COR-L47 (cell line): ENCODE results near the gene DRD1.
A peak's percentile ranks its signal among the peaks of the same experiment; 100 is the strongest.

Source experiments
- DNase-seq: peaks from one replicate; lab custom pipeline; 2025; lab: John Stamatoyannopoulos, UW

DRD1 gene

DNA sequence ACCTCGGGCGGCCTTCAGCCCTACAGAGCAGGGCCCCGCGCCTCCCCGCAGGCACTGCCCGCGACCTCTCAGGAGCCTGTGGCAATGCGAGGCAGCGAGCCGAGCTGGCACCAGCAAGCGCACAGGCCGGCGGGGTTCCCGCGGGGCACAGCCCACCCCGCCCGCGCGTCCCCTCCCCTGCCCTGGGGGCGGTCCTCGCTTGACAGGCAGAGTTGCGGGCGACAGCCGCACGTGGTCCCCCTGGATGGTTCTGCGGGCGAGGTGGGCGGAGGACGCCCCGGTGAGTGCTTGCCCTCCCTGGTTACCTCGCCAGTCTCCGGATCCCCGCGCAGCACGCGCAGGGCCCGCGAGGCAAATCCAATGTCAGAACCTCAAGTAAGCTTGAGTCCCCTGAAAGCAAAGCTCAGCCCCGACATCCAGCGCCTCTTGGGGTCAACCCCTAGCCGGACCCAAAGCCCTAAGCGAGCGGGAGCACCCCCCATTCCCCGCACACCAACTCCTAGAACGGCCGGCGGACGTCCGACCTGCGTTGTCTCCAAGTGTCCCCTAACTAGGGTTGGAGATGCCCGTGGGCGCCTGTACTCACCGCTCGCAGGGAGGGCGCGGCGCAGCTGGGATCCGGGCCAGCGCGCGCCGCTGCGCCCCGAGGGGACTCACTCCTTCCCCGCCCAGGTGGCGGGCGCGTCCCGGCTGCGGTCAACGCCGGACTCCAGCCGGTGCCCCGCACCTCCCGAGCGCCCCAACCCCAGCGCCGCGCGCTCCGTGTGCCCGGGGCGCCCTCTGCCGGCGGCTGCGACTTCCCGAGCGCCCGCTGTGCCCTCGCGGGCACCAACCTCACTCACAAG lies at the start of gene DRD1:
Gene DRD1, minus strand, starts transcription at position 123 of the 845 bp plus-strand sequence. CDS start 1,083 bp downstream, outside the sequence.
- peak; percentile 35 for DNase-seq

DNA sequence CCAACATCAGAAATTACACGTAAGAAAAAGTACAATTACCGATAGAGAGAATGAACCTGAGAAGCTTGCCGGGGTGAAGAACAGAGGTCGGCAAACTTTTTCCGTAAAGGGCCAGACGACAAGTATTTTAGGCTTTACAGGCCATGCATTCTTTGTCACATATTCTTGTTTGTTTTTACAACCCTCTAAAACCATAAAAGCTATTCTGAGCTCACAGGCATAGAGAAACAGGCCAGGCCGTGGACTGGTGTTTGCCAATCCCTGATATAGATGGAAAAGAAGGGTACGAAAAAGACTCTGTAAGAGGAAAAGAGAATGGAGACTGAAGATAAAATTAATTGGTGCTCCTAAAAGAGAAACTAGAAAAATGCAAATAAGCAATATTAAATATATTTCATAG lies 49.7 kb upstream of the DRD1 start:
- DNase-seq = no peak

DNA sequence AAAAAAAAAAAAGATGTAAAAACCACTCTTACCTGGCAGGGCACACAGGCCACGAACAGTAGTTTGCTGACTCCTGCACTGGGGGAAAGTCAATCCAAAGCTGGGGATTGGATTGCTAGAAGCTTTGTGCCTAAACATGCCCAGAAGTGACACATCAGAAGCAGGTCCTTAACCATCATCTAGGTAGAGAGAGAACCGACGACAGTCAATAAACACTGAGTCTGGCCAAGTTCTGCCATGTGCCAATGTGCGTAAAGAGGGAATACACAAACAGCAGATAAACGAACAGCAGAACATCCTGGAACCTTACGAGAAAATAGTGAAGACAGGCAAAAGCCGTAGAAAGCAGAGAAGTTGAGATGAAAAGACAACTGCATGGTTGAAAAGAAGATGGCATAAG lies 49.3 kb upstream of the DRD1 start:
- DNase-seq = no peak

DNA sequence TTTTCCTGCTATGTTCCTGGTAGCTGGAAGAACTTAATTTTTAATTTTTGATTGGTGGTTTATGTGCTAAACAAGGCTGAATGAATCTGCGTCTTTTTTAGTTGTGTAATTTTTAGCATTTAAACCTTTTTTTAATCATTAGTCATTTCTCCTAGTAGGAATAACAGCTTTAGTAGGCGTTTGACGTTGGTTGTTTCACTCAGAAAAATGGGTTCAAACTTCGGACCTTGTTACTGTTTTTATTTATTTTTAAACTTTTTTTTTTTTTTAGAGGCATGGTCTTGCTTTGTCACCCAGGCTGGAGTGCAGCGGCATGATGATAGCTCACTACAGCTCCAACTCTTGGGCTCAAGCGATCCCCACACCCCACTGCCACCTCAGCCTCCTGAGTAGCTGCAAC lies 47.2 kb upstream of the DRD1 start:
- DNase-seq = no peak

DNA sequence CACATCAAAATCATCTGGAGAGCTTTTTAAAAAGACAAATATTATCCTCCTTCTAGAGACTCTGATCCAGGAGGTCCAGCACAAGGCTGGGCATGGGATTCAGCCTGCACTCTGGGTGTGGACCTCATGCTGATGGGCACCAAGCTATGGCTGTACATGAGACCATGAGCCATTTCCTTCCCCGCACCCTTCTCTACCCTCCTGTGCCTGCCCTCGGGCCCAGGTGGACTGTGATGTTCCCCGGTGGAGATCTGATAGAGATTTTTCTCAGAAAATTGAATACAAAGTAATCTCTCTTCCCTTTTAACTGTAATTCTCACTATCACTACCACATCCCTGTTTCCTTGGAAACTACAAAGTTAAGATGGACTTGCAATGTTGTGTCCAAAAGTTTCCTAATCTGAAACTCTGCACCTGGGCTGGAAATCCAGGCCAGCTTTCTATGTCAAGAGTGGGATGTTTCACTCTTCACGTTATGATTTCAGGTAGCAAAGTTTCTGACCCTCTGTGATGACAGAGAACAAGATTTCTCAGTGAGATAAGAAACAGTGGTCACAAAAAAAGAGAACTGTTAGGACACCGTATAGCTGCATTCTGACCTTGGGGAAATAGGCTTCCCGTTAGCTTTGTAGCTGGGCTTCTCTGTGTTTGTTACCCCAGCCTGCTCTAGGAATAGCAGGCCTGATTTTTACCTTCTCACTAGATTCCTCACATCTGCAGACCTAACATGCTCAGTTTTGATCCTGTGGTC lies 45.9 kb upstream of the DRD1 start:
- no peak for DNase-seq

DNA sequence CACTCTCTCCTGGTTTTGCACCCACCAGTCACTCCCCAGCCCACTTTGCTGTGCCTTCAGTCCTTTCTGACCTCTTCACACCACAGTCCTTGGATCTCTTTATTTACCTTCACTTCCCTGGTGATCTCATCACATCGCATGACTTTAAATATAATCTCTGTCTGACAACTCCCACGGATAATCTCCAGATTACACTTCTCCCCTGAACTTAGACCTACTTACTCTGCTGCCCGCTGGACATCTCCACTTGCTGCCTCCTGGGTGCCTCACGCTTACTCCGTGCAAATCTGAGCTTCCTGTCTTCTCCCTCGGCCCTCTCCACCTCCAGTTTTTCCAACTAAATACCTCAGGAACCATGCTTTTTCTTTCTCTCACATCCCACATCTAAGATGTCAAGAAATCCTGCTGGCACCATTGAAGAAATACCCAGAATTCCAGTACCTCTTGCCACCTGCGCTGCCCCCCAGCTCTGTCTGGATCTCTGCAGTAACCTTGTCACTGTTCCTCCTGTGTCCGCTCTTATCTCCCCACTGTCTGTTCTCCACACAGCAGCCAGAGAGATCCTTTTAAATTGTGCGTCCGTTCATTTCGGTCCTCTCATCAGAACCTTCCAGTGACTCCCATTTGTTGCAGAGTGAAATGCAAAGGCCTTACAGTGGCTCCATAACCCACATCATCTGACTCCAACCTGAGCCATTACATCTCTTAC lies 43.7 kb upstream of the DRD1 start:
- no peak for DNase-seq

DNA sequence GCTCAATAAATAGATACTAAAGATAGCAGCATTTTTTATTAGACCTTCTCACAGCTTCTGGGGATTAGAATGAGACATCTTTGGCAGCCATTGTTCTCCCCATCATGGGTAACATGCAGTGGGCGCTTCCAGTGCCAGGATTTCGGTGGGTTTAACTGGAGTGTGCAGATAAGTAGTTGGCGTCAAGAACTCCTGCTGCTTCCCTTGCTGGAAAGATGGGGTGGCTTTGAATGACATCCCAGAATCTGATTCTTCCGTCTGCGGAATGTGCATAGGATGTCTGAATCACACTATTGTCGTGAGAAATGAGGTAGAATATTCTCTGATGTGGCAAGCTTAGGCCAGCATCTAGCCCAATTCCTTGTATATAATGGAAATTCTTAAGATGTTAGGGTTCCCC lies 41.6 kb upstream of the DRD1 start:
- no peak for DNase-seq

DNA sequence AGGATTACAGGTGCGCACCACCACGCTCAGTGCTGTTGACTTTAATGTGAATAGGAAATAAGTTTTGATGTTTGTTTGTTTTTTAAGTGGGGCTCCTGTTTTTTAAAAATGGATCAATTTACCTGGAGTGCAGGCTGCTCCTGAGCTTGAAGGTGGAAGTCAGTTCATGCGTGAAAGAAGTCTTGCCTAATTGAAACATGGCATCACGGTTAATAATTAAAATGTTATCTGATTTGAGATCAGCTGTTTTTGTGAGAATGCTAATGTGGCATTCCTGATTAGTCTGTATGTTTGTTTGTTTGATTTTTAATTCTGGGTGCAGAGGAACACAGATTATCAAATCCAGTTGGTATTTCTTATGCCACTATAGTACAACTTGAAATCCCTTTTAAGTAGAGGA lies 40.8 kb upstream of the DRD1 start:
- no peak for DNase-seq

DNA sequence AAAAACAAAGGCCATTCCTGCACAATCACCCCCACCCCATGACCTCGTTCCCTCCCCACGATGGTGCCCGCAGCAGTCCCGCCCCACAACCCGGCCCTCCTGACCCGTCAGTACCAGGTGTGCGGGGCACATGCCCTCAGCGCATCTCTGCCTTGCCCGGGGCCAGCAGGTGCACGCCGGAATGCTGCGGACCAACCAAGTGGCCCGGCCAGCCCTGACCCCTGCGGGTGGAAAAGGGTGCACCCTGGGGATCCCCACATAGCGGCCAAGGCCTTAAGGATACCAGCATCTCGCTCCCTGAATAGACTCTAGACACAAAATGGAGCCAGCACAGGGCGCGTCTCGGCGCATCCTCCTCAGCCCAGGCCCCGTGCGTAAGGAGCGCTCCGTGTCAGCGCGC lies 40.3 kb upstream of the DRD1 start:
- no peak for DNase-seq

DNA sequence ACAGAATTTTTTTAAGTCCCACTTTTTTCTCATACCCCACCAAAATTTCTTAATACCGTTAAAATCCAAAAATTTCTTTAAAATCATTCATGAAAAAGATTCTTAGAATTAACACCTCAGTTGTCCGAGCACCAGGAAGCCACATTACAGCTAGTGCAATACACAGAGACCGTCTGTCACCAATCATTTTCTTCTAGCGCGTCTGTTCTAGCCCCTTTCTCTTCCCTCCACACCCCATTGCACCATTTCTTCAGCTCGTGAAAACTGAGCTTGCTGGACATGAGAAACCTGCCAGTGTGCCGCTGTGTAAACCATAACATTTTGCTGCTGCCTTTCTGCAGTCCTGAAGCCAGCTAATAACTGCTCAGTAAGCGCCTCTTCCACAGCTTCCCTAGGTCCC lies 39.4 kb upstream of the DRD1 start:
- no peak for DNase-seq

DNA sequence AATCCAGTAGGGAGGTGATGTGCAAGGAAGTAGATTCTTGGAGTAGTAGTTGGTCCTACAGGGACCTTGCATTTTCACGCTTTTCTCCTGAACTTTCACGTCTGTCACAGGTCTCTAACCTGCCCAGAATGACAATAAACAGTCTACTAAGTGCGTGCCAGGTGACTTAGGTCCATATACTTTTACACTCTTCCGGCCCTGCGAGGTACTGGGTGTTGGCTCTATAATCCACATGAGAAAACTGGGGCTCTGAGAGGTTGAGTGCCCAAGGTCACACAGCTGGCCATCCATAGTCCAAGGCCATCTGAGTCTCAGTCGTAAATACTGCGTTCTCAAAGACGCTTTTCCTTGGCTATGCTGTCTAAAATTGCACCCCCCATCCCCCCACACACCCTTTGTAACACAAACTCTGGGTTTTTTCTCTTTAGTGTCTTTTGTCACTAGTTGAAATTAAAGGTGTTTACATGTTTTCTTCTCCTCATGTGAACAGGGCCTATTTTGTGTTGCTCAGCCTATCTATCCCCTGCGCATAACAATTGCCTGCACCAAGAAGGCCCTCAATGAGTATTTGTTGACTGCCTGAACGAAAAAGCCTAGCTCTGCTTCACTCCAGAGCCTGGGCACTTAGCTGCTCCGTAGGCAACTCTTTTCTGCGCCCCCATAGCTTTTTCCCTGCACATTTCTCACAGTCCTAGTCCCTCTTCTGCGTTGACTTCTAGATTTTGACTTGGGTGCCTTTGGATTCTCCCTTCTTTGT lies 35.3 kb upstream of the DRD1 start:
- no peak for DNase-seq

DNA sequence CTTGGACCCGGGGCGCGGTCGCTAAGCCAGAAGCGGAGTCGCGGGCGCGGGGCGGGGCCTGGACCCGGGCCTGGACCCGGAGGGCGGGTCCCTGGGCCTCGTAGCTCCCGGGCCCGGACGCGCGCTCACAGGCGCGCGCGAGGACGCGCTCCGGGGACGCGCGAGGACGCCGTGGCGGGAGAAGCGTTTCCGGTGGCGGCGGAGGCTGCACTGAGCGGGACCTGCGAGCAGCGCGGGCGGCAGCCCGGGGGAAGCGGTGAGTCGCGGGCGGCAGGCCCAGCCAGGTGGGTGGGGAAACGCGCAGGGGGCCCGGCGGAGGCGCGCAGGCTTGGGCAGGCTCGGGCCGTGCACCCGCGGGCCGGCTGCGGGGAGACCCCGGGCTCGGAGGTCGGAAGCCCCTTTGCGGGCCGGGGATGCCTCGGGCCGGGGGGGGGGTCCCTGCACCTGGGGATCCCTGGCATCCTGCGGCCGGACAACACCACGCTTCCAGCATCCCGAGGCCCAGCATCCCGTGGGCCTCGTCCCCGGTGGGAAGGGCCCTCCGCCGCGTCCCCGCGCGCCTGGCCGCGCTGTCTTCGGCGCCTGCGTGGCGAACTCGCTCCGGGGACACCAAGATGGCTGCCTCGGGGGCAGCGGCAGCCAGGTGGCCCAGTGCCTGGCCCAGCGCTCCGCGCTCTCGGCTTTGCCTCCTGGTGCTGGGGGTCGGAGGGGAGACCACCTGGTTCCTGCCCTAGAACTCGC lies 34.6 kb upstream of the DRD1 start, which contains the start of gene SFXN1:
Gene SFXN1, plus strand, starts transcription at position 177 of the 741 bp plus-strand sequence. CDS start 13,544 bp downstream, outside the sequence.
- peak; percentile 81 for DNase-seq

DNA sequence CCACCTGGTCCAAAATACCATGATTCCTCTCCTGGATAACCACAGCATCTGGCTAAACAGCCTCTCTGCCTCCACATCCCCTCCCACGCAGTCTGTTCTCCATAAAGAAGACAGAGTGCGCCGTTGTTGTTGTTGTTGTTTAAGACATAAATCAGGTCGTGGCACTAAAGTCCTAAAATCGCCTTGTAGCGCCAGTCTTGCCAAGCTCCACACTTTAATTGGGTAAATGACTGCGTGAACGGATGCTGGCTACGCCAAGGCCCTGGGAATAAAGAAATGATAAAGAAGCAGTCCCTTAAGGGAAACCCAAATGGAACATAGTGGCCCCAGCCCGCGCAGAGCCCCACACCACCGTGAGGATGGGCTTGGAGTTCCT lies 34.0 kb upstream of the DRD1 start:
- DNase-seq = no peak

DNA sequence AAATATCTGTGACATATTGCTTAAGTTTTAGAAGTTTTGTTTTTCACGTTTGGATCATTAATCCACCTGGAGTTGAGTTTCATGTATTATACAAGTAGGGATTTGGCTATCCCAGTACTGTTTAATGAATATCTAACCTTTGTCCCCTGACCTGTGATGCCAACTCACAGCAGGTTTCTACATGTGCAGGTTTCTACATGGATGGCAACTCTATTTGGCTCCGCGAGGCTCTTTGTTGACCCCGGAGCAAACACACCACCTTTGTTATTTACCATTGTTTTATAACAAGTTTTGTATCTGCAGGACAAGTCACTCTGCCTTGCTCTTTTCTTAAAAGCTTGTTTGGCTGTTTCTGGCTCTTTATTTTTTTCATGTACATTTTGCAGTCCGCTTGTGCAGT lies 33.5 kb upstream of the DRD1 start:
- DNase-seq = no peak

DNA sequence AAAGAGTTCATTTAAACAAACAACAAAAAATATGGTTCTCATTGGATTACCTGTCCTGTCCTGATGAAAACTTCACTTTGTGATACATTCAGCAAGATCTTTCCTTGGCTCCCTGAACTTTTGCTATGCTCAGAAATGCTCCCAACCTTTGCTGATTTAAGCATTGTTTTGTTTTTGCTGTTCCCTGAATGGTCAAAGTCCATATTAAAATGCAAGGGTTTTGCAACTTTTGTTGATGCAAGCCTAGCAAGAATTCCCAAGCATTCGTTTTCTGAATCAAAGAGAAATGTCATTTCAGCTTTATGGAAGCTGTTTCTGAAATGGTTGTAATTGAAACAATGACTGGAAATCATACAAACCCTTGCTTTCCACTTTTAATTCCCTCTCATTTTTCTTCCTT lies 31.3 kb upstream of the DRD1 start:
- DNase-seq = no peak

DNA sequence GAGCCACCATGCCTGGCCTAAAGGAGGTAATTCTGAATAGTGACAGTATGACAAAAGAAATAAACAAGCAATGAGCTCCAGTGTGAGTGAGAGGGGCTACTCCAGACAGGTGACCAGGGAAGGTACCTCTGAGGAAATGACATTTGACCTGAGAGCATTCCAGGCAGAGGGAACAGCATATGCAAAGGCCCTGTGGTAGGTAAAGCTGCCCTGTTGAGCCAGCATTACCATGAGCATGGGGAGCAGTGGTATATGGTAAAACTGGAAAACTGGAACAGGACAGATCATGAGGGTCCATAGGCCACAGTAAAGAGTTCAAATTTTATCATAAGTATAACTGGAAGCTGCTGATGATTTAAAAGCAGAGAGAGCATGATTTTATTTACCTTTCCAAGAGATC lies 28.4 kb upstream of the DRD1 start:
- DNase-seq = no peak

DNA sequence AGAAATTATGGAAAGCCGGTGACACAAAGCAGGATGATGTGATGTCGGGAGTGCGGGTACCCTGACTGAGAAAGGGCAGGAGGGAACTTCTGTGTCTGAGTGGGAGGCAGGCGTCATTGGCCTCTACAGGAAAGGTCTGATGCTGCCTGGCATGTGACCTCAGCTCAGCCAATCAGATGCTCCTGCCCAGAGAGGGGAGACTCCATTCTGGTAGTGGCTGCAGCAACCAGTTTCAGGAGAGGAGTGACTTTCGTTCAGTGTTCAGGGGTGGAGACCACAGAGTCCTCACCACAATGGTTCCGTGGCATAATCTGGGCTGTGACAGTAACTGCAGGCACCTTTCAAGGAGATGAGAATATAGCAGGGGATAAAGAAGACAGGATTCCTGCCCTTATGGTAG lies 27.6 kb upstream of the DRD1 start:
- no peak for DNase-seq

DNA sequence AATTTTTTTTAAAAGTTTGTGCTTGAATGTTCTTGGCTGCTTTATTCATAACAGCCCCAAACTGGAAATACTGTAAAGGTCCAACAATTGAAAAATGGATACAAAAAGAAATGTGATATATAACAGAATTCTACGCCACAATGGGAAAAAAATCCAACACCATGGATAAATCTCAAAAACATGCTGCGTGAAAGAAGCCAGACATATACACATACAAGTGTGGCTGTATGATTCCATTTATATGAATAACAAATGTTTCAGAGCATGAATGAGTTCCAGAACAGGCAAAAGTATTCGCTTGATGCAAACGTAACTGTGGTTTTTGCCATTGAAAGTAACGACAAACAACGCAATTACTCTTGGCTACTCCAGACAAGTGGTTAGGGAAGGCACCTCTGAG lies 27.2 kb upstream of the DRD1 start:
- no peak for DNase-seq

DNA sequence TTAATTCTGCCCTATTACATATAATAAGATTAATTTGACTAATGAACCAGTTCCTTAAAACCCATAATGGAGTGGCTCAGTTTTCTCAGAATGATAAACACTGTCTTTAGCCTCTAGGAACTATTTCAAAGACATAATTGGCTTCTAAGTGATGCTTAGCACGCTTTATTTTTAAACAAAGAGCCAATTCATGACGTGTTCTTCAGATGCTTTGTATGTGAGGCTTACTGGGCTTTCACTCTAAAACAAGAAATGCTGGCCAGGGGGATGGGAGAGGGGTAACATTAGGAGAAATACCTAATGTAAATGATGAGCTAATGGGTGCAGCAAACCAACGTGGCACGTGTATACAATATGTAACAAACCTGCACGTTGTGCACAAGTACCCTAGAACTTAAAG lies 26.8 kb upstream of the DRD1 start:
- DNase-seq = no peak

DNA sequence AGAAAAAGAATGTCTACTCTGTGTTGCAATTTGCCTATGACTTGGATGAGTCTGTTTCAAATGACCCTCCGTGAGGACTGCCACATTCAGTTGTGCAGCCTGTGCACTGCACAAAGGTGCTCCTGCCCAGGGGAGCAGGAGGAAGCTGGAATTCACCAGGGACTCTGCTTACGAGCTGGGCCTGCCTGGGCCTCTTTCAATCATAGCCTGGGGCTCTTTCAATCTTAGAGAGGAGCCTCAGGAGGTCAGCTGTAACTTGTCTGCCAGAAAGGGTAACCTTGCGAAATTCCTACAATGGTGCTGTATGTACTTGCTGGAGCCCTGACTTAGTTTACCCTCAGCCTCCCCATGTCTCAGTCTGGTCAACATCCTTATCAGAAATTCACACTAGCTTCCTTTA lies 25.9 kb upstream of the DRD1 start:
- DNase-seq = no peak

DNA sequence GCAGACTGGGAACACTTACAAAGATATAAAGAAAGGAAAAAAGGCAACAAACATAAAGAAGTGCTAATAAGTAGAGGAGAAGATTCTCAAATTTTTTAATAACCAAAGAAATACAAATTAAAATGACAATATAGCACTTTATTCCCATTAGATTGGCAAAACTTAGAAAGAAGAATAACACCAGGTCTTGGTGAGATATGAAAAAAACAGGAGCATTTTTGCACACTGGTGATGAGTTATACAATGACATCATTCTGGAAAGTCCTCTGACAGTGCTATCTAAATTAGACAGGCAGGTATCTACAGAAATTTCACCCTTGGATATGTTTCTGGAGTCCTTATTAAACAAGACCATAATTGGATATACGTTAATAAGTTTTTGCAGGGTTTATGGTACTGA lies 24.9 kb upstream of the DRD1 start:
- DNase-seq = no peak
